ENCODE measurements around the gene SULT4A1. TPM values are rescaled to one million over a fixed set of nuclear protein-coding genes. Genes with fewer than 3 reads are reported as not detected.
A peak's percentile ranks its signal among the peaks of the same experiment; 100 is the strongest.

SULT4A1 gene
- total and polyA plus RNA-seq, 4 donors: 0.08 to 0.37 TPM; not detected in 2

GRCh38 chr22:43812890-43813289, 49.4 kb downstream of the SULT4A1 start:
- H3K36me3 ChIP-seq (ENCODE audit: control insufficient read depth in 4 of 4, insufficient read depth in 3 of 4, low read depth in 1 of 4, low read length in 3 of 4): no peaks in the 10 kb centered on the region
- peaks cover 3 to 16% (median 13%) of the 10 kb centered on the region in 4 donors for H3K4me1 ChIP-seq (ENCODE audit: control insufficient read depth in 4 of 4, insufficient read depth in 4 of 4, low read length in 3 of 4)
- H3K9ac ChIP-seq (ENCODE audit: low read depth in 1 of 2, low read length in 2 of 2): peak overlapping the region; percentile 49 to 61
- no peak for DNase-seq (ENCODE audit: low spot score)
- 28% methylated on average over 6 of the region's 6 CpGs for WGBS
- H3K9me3 ChIP-seq (ENCODE audit: control insufficient read depth in 4 of 4, low read length in 3 of 4): no peaks in the 10 kb centered on the region
- TF ChIP-seq RXRA (IDR thresholded peaks at IDR 0.05) (no peak), SP1 (IDR thresholded peaks at IDR 0.05) (no peak), TAF1 (conservative IDR thresholded peaks at IDR 0.05) (no peak), JUND (IDR thresholded peaks at IDR 0.05) (no peak)
- peak overlapping the region; percentile 81 to 98 (median 87) for H3K4me3 ChIP-seq (ENCODE audit: low read depth in 1 of 3, low read length in 3 of 3)
- no peaks in the 10 kb centered on the region for H3K27me3 ChIP-seq (ENCODE audit: control insufficient read depth in 4 of 4, insufficient read depth in 4 of 4, low read length in 3 of 4)
- H3K27ac ChIP-seq (ENCODE audit: low read depth in 1 of 2, low read length in 2 of 2): peak overlapping the region in 1 of 2 donors; percentile 84

GRCh38 chr22:43812149-43812842, 50.0 kb downstream of the SULT4A1 start, which contains the start of gene EFCAB6:
TSS of gene EFCAB6 (minus strand) at chr22:43812305. CDS start at chr22:43782318, 29,987 bp downstream.
- under 1% methylated on average over 55 of the region's 55 CpGs for WGBS
- Histone ChIP-seq H3K36me3 (ENCODE audit: control insufficient read depth in 4 of 4, insufficient read depth in 3 of 4, low read depth in 1 of 4, low read length in 3 of 4) (no peaks in the 10 kb centered on the region), H3K4me1 (ENCODE audit: control insufficient read depth in 4 of 4, insufficient read depth in 4 of 4, low read length in 3 of 4) (peaks cover 3 to 16% (median 13%) of the 10 kb centered on the region in 4 donors), H3K27me3 (ENCODE audit: control insufficient read depth in 4 of 4, insufficient read depth in 4 of 4, low read length in 3 of 4) (no peaks in the 10 kb centered on the region), H3K9ac (ENCODE audit: low read depth in 1 of 2, low read length in 2 of 2) (peak within 1 kb of the TSS; percentile 49 to 61), H3K9me3 (ENCODE audit: control insufficient read depth in 4 of 4, low read length in 3 of 4) (no peaks in the 10 kb centered on the region), H3K27ac (ENCODE audit: low read depth in 1 of 2, low read length in 2 of 2) (peak within 1 kb of the TSS; percentile 64 to 84), H3K4me3 (ENCODE audit: low read depth in 1 of 3, low read length in 3 of 3) (peak within 1 kb of the TSS; percentile 81 to 98 (median 87))
- TF ChIP-seq SP1 (IDR thresholded peaks at IDR 0.05): peak; percentile 96
- TF ChIP-seq RAD21 (IDR thresholded peaks at IDR 0.05): peak in 1 of 2 donors; percentile 26
- TF ChIP-seq RXRA (IDR thresholded peaks at IDR 0.05): peak; percentile 20 to 28
- no peak for TF ChIP-seq HNF4A (conservative IDR thresholded peaks at IDR 0.05)
- peak; percentile 91 to 97 for TF ChIP-seq GABPA (IDR thresholded peaks at IDR 0.05 in 1 of 2, conservative IDR thresholded peaks at IDR 0.05 in 1 of 2)
- TF ChIP-seq ATF3 (IDR thresholded peaks at IDR 0.05): no peak
- TF ChIP-seq ZBTB33 (IDR thresholded peaks at IDR 0.05): peak; percentile 67
- peak; percentile 80 for TF ChIP-seq MAX (IDR thresholded peaks at IDR 0.05)
- no peak for TF ChIP-seq CTCF (IDR thresholded peaks at IDR 0.05; ENCODE audit: low read depth, low read length, missing input control)
- DNase-seq (ENCODE audit: low spot score): peak; percentile 94

GRCh38 chr22:43811777-43812148, 50.5 kb downstream of the SULT4A1 start:
- under 1% methylated on average over 21 of the region's 21 CpGs for WGBS
- H3K27ac ChIP-seq (ENCODE audit: low read depth in 1 of 2, low read length in 2 of 2): peak overlapping the region in 1 of 2 donors; percentile 84
- H3K36me3 ChIP-seq (ENCODE audit: control insufficient read depth in 4 of 4, insufficient read depth in 3 of 4, low read depth in 1 of 4, low read length in 3 of 4): no peaks in the 10 kb centered on the region
- H3K9ac ChIP-seq (ENCODE audit: low read depth in 1 of 2, low read length in 2 of 2): peak overlapping the region in 1 of 2 donors; percentile 61
- H3K27me3 ChIP-seq (ENCODE audit: control insufficient read depth in 4 of 4, insufficient read depth in 4 of 4, low read length in 3 of 4): no peaks in the 10 kb centered on the region
- H3K4me3 ChIP-seq (ENCODE audit: low read depth in 1 of 3, low read length in 3 of 3): peak overlapping the region; percentile 81 to 98 (median 87)
- peaks cover 3 to 16% (median 13%) of the 10 kb centered on the region in 4 donors for H3K4me1 ChIP-seq (ENCODE audit: control insufficient read depth in 4 of 4, insufficient read depth in 4 of 4, low read length in 3 of 4)
- no peak for DNase-seq (ENCODE audit: low spot score)
- H3K9me3 ChIP-seq (ENCODE audit: control insufficient read depth in 4 of 4, low read length in 3 of 4): no peaks in the 10 kb centered on the region
- no peak for TF ChIP-seq NR2F2 (IDR thresholded peaks at IDR 0.05)
- no peak for TF ChIP-seq HNF4A (conservative IDR thresholded peaks at IDR 0.05)
- no peak for TF ChIP-seq SP1 (IDR thresholded peaks at IDR 0.05)
- no peak for TF ChIP-seq RAD21 (IDR thresholded peaks at IDR 0.05)
- TF ChIP-seq CTCF (IDR thresholded peaks at IDR 0.05; ENCODE audit: low read depth, low read length, missing input control): no peak
- no peak for TF ChIP-seq TAF1 (conservative IDR thresholded peaks at IDR 0.05)
- TF ChIP-seq RXRA (IDR thresholded peaks at IDR 0.05): no peak
- no peak for TF ChIP-seq HNF4G (IDR thresholded peaks at IDR 0.05)
- TF ChIP-seq JUND (IDR thresholded peaks at IDR 0.05): no peak
- no peak for TF ChIP-seq REST (IDR thresholded peaks at IDR 0.05)
- no peak for TF ChIP-seq YY1 (IDR thresholded peaks at IDR 0.05)

All from liver (tissue), 9 donors.